Measurements from ENCODE around the gene FTSJ1. TPM values are rescaled to one million over a fixed set of nuclear protein-coding genes. Genes with fewer than 3 reads are reported as not detected.

FTSJ1 gene
- total RNA-seq, 1 donor from 2014 or later, result 90.0 TPM

GRCh38 chrX:48470110-48470832 lies 5.7 kb upstream of the FTSJ1 start, which contains the start of gene SLC38A5:
TSS of gene SLC38A5 (minus strand) at chrX:48470260. CDS start at chrX:48467924, 2,336 bp downstream.
- DNase-seq (ENCODE audit: low read depth), result no peak

- DNase-seq (ENCODE audit: low read depth), result no peak
Observed at GRCh38 chrX:48470833-48471118, 5.2 kb upstream of the FTSJ1 start.

GRCh38 chrX:48471504-48471903 lies 4.5 kb upstream of the FTSJ1 start:
- DNase-seq (ENCODE audit: low read depth), result no peak

- DNase-seq (ENCODE audit: low read depth), result no peak
Observed at GRCh38 chrX:48472225-48472624, 3.8 kb upstream of the FTSJ1 start.

- DNase-seq (ENCODE audit: low read depth), result peak; percentile 47
Observed at GRCh38 chrX:48472851-48473703, 2.9 kb upstream of the FTSJ1 start.

- no peak for DNase-seq (ENCODE audit: low read depth)
Observed at GRCh38 chrX:48473704-48473990, 2.4 kb upstream of the FTSJ1 start.

GRCh38 chrX:48474127-48474526 lies 1.9 kb upstream of the FTSJ1 start:
- no peak for DNase-seq (ENCODE audit: low read depth)

GRCh38 chrX:48474581-48474980 lies 1.4 kb upstream of the FTSJ1 start:
- DNase-seq (ENCODE audit: low read depth), result no peak

- DNase-seq (ENCODE audit: low read depth), result no peak
Observed at GRCh38 chrX:48475296-48475695, 703 bp upstream of the FTSJ1 start.

- DNase-seq (ENCODE audit: low read depth), result no peak
Observed at GRCh38 chrX:48476919-48477318, 920 bp downstream of the FTSJ1 start.

- DNase-seq (ENCODE audit: low read depth), result no peak
Observed at GRCh38 chrX:48477960-48478755, 2.2 kb downstream of the FTSJ1 start.

GRCh38 chrX:48478806-48479205 lies 2.8 kb downstream of the FTSJ1 start:
- DNase-seq (ENCODE audit: low read depth), result no peak

GRCh38 chrX:48480142-48480541 lies 4.1 kb downstream of the FTSJ1 start:
- DNase-seq (ENCODE audit: low read depth), result no peak

- DNase-seq (ENCODE audit: low read depth), result no peak
Observed at GRCh38 chrX:48480583-48480982, 4.6 kb downstream of the FTSJ1 start.

GRCh38 chrX:48482526-48482925 lies 6.5 kb downstream of the FTSJ1 start:
- no peak for DNase-seq (ENCODE audit: low read depth)

GRCh38 chrX:48487362-48487798 lies 11.4 kb downstream of the FTSJ1 start:
- peak; percentile 97 for DNase-seq (ENCODE audit: low read depth)

GRCh38 chrX:48488034-48488433 lies 12.0 kb downstream of the FTSJ1 start:
- DNase-seq (ENCODE audit: low read depth), result no peak

GRCh38 chrX:48489296-48489695 lies 13.3 kb downstream of the FTSJ1 start:
- DNase-seq (ENCODE audit: low read depth), result no peak

- DNase-seq (ENCODE audit: low read depth), result no peak
Observed at GRCh38 chrX:48489892-48490291, 13.9 kb downstream of the FTSJ1 start.

GRCh38 chrX:48490661-48491060 lies 14.7 kb downstream of the FTSJ1 start:
- DNase-seq (ENCODE audit: low read depth), result no peak

- no peak for DNase-seq (ENCODE audit: low read depth)
Observed at GRCh38 chrX:48491809-48492208, 15.8 kb downstream of the FTSJ1 start.

GRCh38 chrX:48492293-48492910 lies 16.4 kb downstream of the FTSJ1 start:
- peak; percentile 59 for DNase-seq (ENCODE audit: low read depth)

Measured in myocyte (in vitro differentiated cells).